ENCODE results near the gene NDUFS4. TPM values are rescaled to one million over a fixed set of nuclear protein-coding genes. Genes with fewer than 3 reads are reported as not detected.

NDUFS4 gene
- polyA plus RNA-seq, 1 donor from 2014 or later, result 275 TPM

DNA sequence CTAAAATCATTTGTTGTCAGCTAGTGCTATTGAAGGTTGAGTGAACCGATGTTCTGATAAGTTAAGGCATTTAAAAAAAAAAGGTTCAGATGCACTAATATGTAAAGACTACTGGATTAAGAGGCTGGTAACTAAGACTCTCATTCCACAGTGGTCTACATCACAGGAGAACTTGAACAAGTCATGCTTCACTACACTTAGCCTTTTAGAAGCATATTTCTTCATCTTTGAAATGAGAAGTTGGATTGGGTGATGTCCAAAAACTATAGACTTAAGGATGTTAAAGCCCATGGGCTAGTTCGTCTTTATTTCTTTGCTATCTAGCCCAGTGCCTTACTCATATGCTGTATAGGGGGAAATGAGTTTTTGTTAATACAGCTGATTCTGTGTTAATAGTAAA is 107.2 kb downstream of the NDUFS4 start:
- Histone ChIP-seq H3K27ac (ENCODE audit: low read length) (no peak overlapping the region), H3K4me2 (ENCODE audit: low read length) (no peak overlapping the region), H3K9me2 (ENCODE audit: insufficient read depth, low read length) (no peaks in the 10 kb centered on the region), H3K79me2 (replicated peaks; ENCODE audit: insufficient read depth, low read length) (no peaks in the 10 kb centered on the region), H3K9ac (ENCODE audit: low read length) (no peak overlapping the region), H3K4me3 (ENCODE audit: low read length) (no peak overlapping the region), H3K27me3 (ENCODE audit: insufficient read depth, low read depth, low read length) (no peaks in the 10 kb centered on the region), H2AFZ (ENCODE audit: low read depth, low read length) (no peak overlapping the region), H4K20me1 (ENCODE audit: insufficient read depth) (no peaks in the 10 kb centered on the region), H3K9me3 (ENCODE audit: low read length) (no peaks in the 10 kb centered on the region), H3F3A (ENCODE audit: insufficient read depth, low read length, poor library complexity, severe bottlenecking) (no peaks in the 10 kb centered on the region), H3K36me3 (ENCODE audit: insufficient read depth, low read length) (no peaks in the 10 kb centered on the region)
- TF ChIP-seq TAF1 (IDR thresholded peaks at IDR 0.05; ENCODE audit: low read depth) (no peak), SMC3 (conservative IDR thresholded peaks at IDR 0.05; ENCODE audit: poor library complexity) (no peak), EP300 (conservative IDR thresholded peaks at IDR 0.05; ENCODE audit: poor library complexity, severe bottlenecking) (no peak), MXI1 (conservative IDR thresholded peaks at IDR 0.05; ENCODE audit: poor library complexity, severe bottlenecking) (no peak), RAD21 (conservative IDR thresholded peaks at IDR 0.05) (no peak), EZH2 (IDR thresholded peaks at IDR 0.05; ENCODE audit: borderline replicate concordance, insufficient read depth, low read length, poor library complexity, severe bottlenecking) (no peak), POLR2AphosphoS5 (IDR thresholded peaks at IDR 0.05) (no peak)
- TF ChIP-seq, protein P1, sequence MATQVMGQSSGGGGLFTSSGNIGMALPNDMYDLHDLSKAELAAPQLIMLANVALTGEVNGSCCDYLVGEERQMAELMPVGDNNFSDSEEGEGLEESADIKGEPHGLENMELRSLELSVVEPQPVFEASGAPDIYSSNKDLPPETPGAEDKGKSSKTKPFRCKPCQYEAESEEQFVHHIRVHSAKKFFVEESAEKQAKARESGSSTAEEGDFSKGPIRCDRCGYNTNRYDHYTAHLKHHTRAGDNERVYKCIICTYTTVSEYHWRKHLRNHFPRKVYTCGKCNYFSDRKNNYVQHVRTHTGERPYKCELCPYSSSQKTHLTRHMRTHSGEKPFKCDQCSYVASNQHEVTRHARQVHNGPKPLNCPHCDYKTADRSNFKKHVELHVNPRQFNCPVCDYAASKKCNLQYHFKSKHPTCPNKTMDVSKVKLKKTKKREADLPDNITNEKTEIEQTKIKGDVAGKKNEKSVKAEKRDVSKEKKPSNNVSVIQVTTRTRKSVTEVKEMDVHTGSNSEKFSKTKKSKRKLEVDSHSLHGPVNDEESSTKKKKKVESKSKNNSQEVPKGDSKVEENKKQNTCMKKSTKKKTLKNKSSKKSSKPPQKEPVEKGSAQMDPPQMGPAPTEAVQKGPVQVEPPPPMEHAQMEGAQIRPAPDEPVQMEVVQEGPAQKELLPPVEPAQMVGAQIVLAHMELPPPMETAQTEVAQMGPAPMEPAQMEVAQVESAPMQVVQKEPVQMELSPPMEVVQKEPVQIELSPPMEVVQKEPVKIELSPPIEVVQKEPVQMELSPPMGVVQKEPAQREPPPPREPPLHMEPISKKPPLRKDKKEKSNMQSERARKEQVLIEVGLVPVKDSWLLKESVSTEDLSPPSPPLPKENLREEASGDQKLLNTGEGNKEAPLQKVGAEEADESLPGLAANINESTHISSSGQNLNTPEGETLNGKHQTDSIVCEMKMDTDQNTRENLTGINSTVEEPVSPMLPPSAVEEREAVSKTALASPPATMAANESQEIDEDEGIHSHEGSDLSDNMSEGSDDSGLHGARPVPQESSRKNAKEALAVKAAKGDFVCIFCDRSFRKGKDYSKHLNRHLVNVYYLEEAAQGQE (IDR thresholded peaks at IDR 0.05; ENCODE audit: borderline replicate concordance), result no peak
- TF ChIP-seq, protein P2, sequence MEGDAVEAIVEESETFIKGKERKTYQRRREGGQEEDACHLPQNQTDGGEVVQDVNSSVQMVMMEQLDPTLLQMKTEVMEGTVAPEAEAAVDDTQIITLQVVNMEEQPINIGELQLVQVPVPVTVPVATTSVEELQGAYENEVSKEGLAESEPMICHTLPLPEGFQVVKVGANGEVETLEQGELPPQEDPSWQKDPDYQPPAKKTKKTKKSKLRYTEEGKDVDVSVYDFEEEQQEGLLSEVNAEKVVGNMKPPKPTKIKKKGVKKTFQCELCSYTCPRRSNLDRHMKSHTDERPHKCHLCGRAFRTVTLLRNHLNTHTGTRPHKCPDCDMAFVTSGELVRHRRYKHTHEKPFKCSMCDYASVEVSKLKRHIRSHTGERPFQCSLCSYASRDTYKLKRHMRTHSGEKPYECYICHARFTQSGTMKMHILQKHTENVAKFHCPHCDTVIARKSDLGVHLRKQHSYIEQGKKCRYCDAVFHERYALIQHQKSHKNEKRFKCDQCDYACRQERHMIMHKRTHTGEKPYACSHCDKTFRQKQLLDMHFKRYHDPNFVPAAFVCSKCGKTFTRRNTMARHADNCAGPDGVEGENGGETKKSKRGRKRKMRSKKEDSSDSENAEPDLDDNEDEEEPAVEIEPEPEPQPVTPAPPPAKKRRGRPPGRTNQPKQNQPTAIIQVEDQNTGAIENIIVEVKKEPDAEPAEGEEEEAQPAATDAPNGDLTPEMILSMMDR (IDR thresholded peaks at IDR 0.05; ENCODE audit: poor library complexity, severe bottlenecking), result no peak

DNA sequence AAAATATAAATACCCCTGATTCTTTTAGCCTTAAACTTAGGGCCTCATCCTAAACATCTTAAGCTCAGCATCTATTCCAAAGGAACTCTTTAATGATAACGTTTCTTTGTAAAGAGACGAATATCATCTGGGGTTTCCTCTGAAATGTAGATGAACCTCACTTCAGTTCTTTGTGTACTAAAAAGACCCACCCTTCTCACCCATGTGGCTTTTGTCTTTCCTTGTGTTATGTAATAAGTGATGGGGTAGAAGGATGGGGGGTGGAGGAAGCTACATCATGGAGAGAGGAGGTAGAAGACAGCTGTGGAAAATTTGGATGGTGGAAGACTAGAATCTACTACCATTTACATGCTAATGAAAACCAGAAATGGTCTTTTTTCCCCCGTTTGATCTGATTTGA is 111.0 kb downstream of the NDUFS4 start:
- Histone ChIP-seq H3K27ac (ENCODE audit: low read length) (no peak overlapping the region), H3K9me3 (ENCODE audit: low read length) (no peaks in the 10 kb centered on the region), H3K27me3 (ENCODE audit: insufficient read depth, low read depth, low read length) (no peaks in the 10 kb centered on the region), H3K79me2 (replicated peaks; ENCODE audit: insufficient read depth, low read length) (no peaks in the 10 kb centered on the region), H3K4me2 (ENCODE audit: low read length) (no peak overlapping the region), H3K4me3 (ENCODE audit: low read length) (no peak overlapping the region), H3K36me3 (ENCODE audit: insufficient read depth, low read length) (no peaks in the 10 kb centered on the region), H3F3A (ENCODE audit: insufficient read depth, low read length, poor library complexity, severe bottlenecking) (no peaks in the 10 kb centered on the region), H4K20me1 (ENCODE audit: insufficient read depth) (no peaks in the 10 kb centered on the region), H3K9me2 (ENCODE audit: insufficient read depth, low read length) (no peaks in the 10 kb centered on the region), H3K9ac (ENCODE audit: low read length) (no peak overlapping the region), H2AFZ (ENCODE audit: low read depth, low read length) (no peak overlapping the region)
- no peak for TF ChIP-seq MXI1 (conservative IDR thresholded peaks at IDR 0.05; ENCODE audit: poor library complexity, severe bottlenecking)
- TF ChIP-seq, protein P2 (IDR thresholded peaks at IDR 0.05; ENCODE audit: poor library complexity, severe bottlenecking), result no peak
- no peak for TF ChIP-seq SMC3 (conservative IDR thresholded peaks at IDR 0.05; ENCODE audit: poor library complexity)
- TF ChIP-seq, protein P1 (IDR thresholded peaks at IDR 0.05; ENCODE audit: borderline replicate concordance), result no peak
- no peak for TF ChIP-seq EZH2 (IDR thresholded peaks at IDR 0.05; ENCODE audit: borderline replicate concordance, insufficient read depth, low read length, poor library complexity, severe bottlenecking)
- no peak for TF ChIP-seq POLR2AphosphoS5 (IDR thresholded peaks at IDR 0.05)
- TF ChIP-seq TAF1 (IDR thresholded peaks at IDR 0.05; ENCODE audit: low read depth), result no peak
- TF ChIP-seq RAD21 (conservative IDR thresholded peaks at IDR 0.05), result no peak
- TF ChIP-seq EP300 (conservative IDR thresholded peaks at IDR 0.05; ENCODE audit: poor library complexity, severe bottlenecking), result no peak

Data from neural cell (in vitro differentiated cells).